Peyer's patch (tissue), 4 donors: ENCODE results near the gene CNDP2. TPM values are rescaled to one million over a fixed set of nuclear protein-coding genes. Genes with fewer than 3 reads are reported as not detected.
A peak's percentile ranks its signal among the peaks of the same experiment; 100 is the strongest.

ENCODE experiments used
- DNase-seq, 3 donors: peaks; one replicate each; pipeline ENCODE4 v3.0.0-alpha.2; 2017 to 2019
- H3K27ac ChIP-seq, 4 donors: fragments of 200-600 bp; sonication (generic); one replicate each; pipeline ENCODE4 v1.5.1; 2016 to 2019
- H3K27me3 ChIP-seq, 2 donors: fragments of 200-600 bp; sonication (generic); one replicate each; pipeline ENCODE4 v1.5.1; 2019
- H3K36me3 ChIP-seq, 3 donors: fragments of 200-600 bp; sonication (generic); one replicate each; pipeline ENCODE4 v1.5.1; 2016 to 2019
- H3K4me1 ChIP-seq, 4 donors: fragments of 200-600 bp; sonication (generic); one replicate each; pipeline ENCODE4 v1.5.1; 2016 to 2019
- H3K4me3 ChIP-seq, 4 donors: fragments of 200-600 bp; sonication (generic); 1 replicate in 3 of 4; 2 replicates in 1 of 4; pipeline ENCODE4 v1.5.1; 2016 to 2019; ENCODE audit warnings: mild to moderate bottlenecking in 1 of 4
- H3K9me3 ChIP-seq, 4 donors: fragments of 200-600 bp; sonication (generic); one replicate each; pipeline ENCODE4 v1.5.1; 2016 to 2019; ENCODE audit warnings: mild to moderate bottlenecking in 1 of 4
- CTCF ChIP-seq, 6 experiments: fragments of 450-650 bp in 4 of 6; fragments of 200-600 bp in 2 of 6; sonication (generic) in 1 of 6; IDR thresholded peaks; one replicate each; pipeline ENCODE4 v1.5.1; 2017 to 2019; ENCODE audit warnings: antibody characterized with exemption in 6 of 6, mild to moderate bottlenecking in 3 of 6, moderate library complexity in 1 of 6
- POLR2A ChIP-seq, 2 donors: fragments of 450-650 bp; IDR thresholded peaks; one replicate each; pipeline ENCODE4 v1.5.1; 2017; ENCODE audit warnings: antibody characterized with exemption in 2 of 2, mild to moderate bottlenecking in 2 of 2, moderate library complexity in 2 of 2
- total RNA-seq, 4 donors: library from RNA; depleted of rRNA; stranded (reverse); fragments of >200 nt; gene quantifications; one replicate each; pipeline ENCODE4 v1.1.0, GENCODE V29; 2016

Gene CNDP2
- total RNA-seq, 4 donors from 2014 or later: 283 to 798 (median 653) TPM

- Histone ChIP-seq H3K4me1 (peaks cover 0 to 39% (median 2%) of the 10 kb centered on the region in 4 donors), H3K27ac (peak overlapping the region in 2 of 4 donors; percentile 48 to 84), H3K9me3 (no peaks in the 10 kb centered on the region), H3K27me3 (no peaks in the 10 kb centered on the region), H3K4me3 (peak overlapping the region in 1 of 4 donors; percentile 6), H3K36me3 (peaks cover 0 to 98% (median 3%) of the 10 kb centered on the region in 3 donors)
- DNase-seq: peak in 1 of 3 donors; percentile 44
- TF ChIP-seq CTCF (IDR thresholded peaks at IDR 0.05) (no peak), POLR2A (IDR thresholded peaks at IDR 0.05) (no peak)
Observed at GRCh38 chr18:74506448-74507084, 10.4 kb downstream of the CNDP2 start.

- Histone ChIP-seq H3K9me3 (no peaks in the 10 kb centered on the region), H3K27ac (peak overlapping the region in 3 of 4 donors; percentile 12 to 84 (median 68)), H3K4me1 (peaks cover 0 to 39% (median 2%) of the 10 kb centered on the region in 4 donors), H3K4me3 (no peak overlapping the region), H3K27me3 (no peaks in the 10 kb centered on the region), H3K36me3 (peaks cover 0 to 98% (median 3%) of the 10 kb centered on the region in 3 donors)
- peak in 1 of 3 donors; percentile 42 for DNase-seq
- no peak for TF ChIP-seq CTCF (IDR thresholded peaks at IDR 0.05)
- TF ChIP-seq POLR2A (IDR thresholded peaks at IDR 0.05): no peak
Observed at GRCh38 chr18:74507097-74507881, 11.1 kb downstream of the CNDP2 start.

GRCh38 chr18:74507927-74508326 lies 11.8 kb downstream of the CNDP2 start:
- no peak for TF ChIP-seq POLR2A (IDR thresholded peaks at IDR 0.05)
- no peak for TF ChIP-seq CTCF (IDR thresholded peaks at IDR 0.05)
- H3K9me3 ChIP-seq: no peaks in the 10 kb centered on the region
- DNase-seq: peak in 1 of 3 donors; percentile 43
- no peaks in the 10 kb centered on the region for H3K27me3 ChIP-seq
- peaks cover 0 to 98% (median 3%) of the 10 kb centered on the region in 3 donors for H3K36me3 ChIP-seq
- peak overlapping the region in 2 of 4 donors; percentile 68 to 84 for H3K27ac ChIP-seq
- no peak overlapping the region for H3K4me3 ChIP-seq
- H3K4me1 ChIP-seq: peaks cover 0 to 39% (median 2%) of the 10 kb centered on the region in 4 donors

GRCh38 chr18:74508366-74508765 lies 12.2 kb downstream of the CNDP2 start:
- no peak for TF ChIP-seq CTCF (IDR thresholded peaks at IDR 0.05)
- no peak for TF ChIP-seq POLR2A (IDR thresholded peaks at IDR 0.05)
- Histone ChIP-seq H3K9me3 (no peaks in the 10 kb centered on the region), H3K4me1 (peaks cover 0 to 39% (median 2%) of the 10 kb centered on the region in 4 donors), H3K4me3 (no peak overlapping the region), H3K27me3 (no peaks in the 10 kb centered on the region), H3K36me3 (peaks cover 0 to 98% (median 3%) of the 10 kb centered on the region in 3 donors), H3K27ac (peak overlapping the region in 2 of 4 donors; percentile 68 to 84)
- no peak for DNase-seq

GRCh38 chr18:74508821-74509225 lies 12.7 kb downstream of the CNDP2 start:
- DNase-seq: peak in 1 of 3 donors; percentile 77
- TF ChIP-seq POLR2A (IDR thresholded peaks at IDR 0.05): peak in 1 of 2 donors; percentile 46
- no peak for TF ChIP-seq CTCF (IDR thresholded peaks at IDR 0.05)
- H3K27ac ChIP-seq: peak overlapping the region in 2 of 4 donors; percentile 68 to 84

More at GRCh38 chr18:74508821-74509225, 12.7 kb downstream of the CNDP2 start:
- H3K36me3 ChIP-seq: peaks cover 3 to 98% (median 3%) of the 10 kb centered on the region in 3 donors
- no peaks in the 10 kb centered on the region for H3K27me3 ChIP-seq
- peaks cover 0 to 39% (median 2%) of the 10 kb centered on the region in 4 donors for H3K4me1 ChIP-seq
- no peak overlapping the region for H3K4me3 ChIP-seq
- H3K9me3 ChIP-seq: no peaks in the 10 kb centered on the region
